K562 (cell line): ENCODE data around the gene PNMA8B. TPM values are rescaled to one million over a fixed set of nuclear protein-coding genes. Genes with fewer than 3 reads are reported as not detected.

ENCODE experiments used
- ATAC-seq: fragments of 200-7000 bp; cut with Tn5 transposase; 3 replicates; pipeline ENCODE4 v1.9.1; 2020; ENCODE audit warnings: moderate library complexity
- BruUV-seq: library from RNA; stranded (reverse); fragments of 400-500 nt; replicated peaks from 2 replicates; lab custom pipeline; 2021; lab: Mats Ljungman, UMichigan
- CTCF ChIA-PET: fragments of 300-600 bp; formaldehyde crosslinking; extraction: SDS; loops from one replicate; lab custom pipeline; 2021; ENCODE audit warnings: low intra/inter-chr PET ratio; lab: Yijun Ruan, JAX
- POLR2A ChIA-PET: fragments of 300-600, 350-650 bp; sonication (Branson Sonifier 250); formaldehyde crosslinking; extraction: SDS; loops from one replicate; lab custom pipeline; 2021; ENCODE audit warnings: antibody characterized with exemption, inconsistent platforms; lab: Yijun Ruan, JAX
- DNase-seq, 4 experiments: peaks; one replicate each; pipeline versions ENCODE4 v3.0.0 to v3.0.0-alpha.2; 2011 to 2018; ENCODE audit warnings: low spot score in 3 of 4, mixed read lengths in 3 of 4; ENCODE audit errors: extremely low read depth in 1 of 4
- FAIRE-seq: peaks from 2 replicates; lab custom pipeline; 2011; peaks lifted over from hg19 to GRCh38; lab: Jason Lieb, UNC
- H2AFZ ChIP-seq: 2 replicates; pipeline ENCODE4 v1.6.0; 2011; ENCODE audit warnings: low read depth, low read length, control low read depth, inconsistent platforms
- H3K27ac ChIP-seq: fragments of 200-600 bp; 3 replicates; pipeline ENCODE4 v1.8.0; 2011; ENCODE audit warnings: low read depth, mild to moderate bottlenecking, control low read depth, inconsistent platforms, low read length, moderate library complexity, mixed read lengths; ENCODE audit errors: extremely low read depth
- H3K27me3 ChIP-seq, 2 experiments: fragments of 300-600 bp in 1 of 2; 2 replicates in 1 of 2; 3 replicates in 1 of 2; pipeline versions ENCODE4 v1.6.0 to v1.8.0; 2011; ENCODE audit warnings: inconsistent platforms in 2 of 2, low read length in 2 of 2, mild to moderate bottlenecking in 1 of 2, mixed read lengths in 1 of 2, moderate library complexity in 1 of 2; ENCODE audit not compliant: control insufficient read depth in 2 of 2, insufficient read depth in 2 of 2
- H3K36me3 ChIP-seq: fragments of 300-600 bp; 3 replicates; pipeline ENCODE4 v1.8.0; 2011; ENCODE audit warnings: mild to moderate bottlenecking, low read length, inconsistent platforms; ENCODE audit not compliant: control insufficient read depth, insufficient read depth
- H3K4me1 ChIP-seq, 2 experiments: fragments of 200-600 bp in 1 of 2; replicated peaks in 1 of 2; 2 replicates in 1 of 2; 3 replicates in 1 of 2; pipeline versions ENCODE4 v1.5.1 to v1.8.0; 2011; ENCODE audit warnings: inconsistent platforms in 2 of 2, low read length in 2 of 2, mild to moderate bottlenecking in 1 of 2, mixed read lengths in 1 of 2, moderate library complexity in 1 of 2; ENCODE audit not compliant: control insufficient read depth in 2 of 2, insufficient read depth in 2 of 2
- H3K4me2 ChIP-seq: 2 replicates; pipeline ENCODE4 v1.6.1; 2011; ENCODE audit warnings: low read length, control low read depth, inconsistent platforms, mixed read lengths; ENCODE audit not compliant: insufficient read depth
- H3K4me3 ChIP-seq: fragments of 200-600 bp; sonication (generic), shearing (Covaris generic); 2 replicates; pipeline ENCODE4 v1.5.1; 2016; ENCODE audit warnings: control low read depth, inconsistent platforms
- H3K79me2 ChIP-seq: fragments of 200-600 bp; 3 replicates; pipeline ENCODE4 v1.8.0; 2011; ENCODE audit warnings: low read length, inconsistent platforms; ENCODE audit not compliant: control insufficient read depth, insufficient read depth
- H3K9ac ChIP-seq, 2 experiments: 2 replicates each; pipeline versions ENCODE4 v1.6.0 to v1.6.1; 2011; ENCODE audit warnings: low read depth in 2 of 2, low read length in 2 of 2, control low read depth in 1 of 2, inconsistent platforms in 1 of 2, mild to moderate bottlenecking in 1 of 2, mixed read lengths in 1 of 2; ENCODE audit not compliant: insufficient read depth in 1 of 2
- H3K9me1 ChIP-seq: one replicate; pipeline ENCODE4 v1.6.0; 2011; ENCODE audit warnings: inconsistent platforms, mild to moderate bottlenecking, low read length, moderate library complexity; ENCODE audit not compliant: control insufficient read depth, insufficient read depth
- H3K9me3 ChIP-seq: replicated peaks from 2 replicates; pipeline ENCODE4 v1.5.1; 2011; ENCODE audit warnings: low read depth, low read length, inconsistent platforms; ENCODE audit not compliant: control insufficient read depth, insufficient read depth
- H4K20me1 ChIP-seq: replicated peaks from 2 replicates; pipeline ENCODE4 v1.6.1; 2011; ENCODE audit warnings: low read length, inconsistent platforms, mixed read lengths; ENCODE audit not compliant: control insufficient read depth, insufficient read depth
- ARID2 ChIP-seq: fragments of 450-650 bp; IDR thresholded peaks from 2 replicates; pipeline ENCODE4 v1.6.1; 2017; ENCODE audit warnings: antibody characterized with exemption, mild to moderate bottlenecking
- BRCA1 ChIP-seq, 2 experiments: fragments of 450-650 bp in 1 of 2; sonication (generic) in 1 of 2; formaldehyde crosslinking in 1 of 2; IDR thresholded peaks; 2 replicates each; pipeline versions ENCODE4 v1.5.0 to v1.6.1; 2017 to 2020; ENCODE audit warnings: mild to moderate bottlenecking in 1 of 2, missing genetic modification reagents in 1 of 2
- HLTF ChIP-seq: fragments of 450-650 bp; IDR thresholded peaks from 2 replicates; pipeline ENCODE4 v1.6.1; 2016
- NR3C1 ChIP-seq: sonication (generic); formaldehyde crosslinking; IDR thresholded peaks from 2 replicates; pipeline ENCODE4 v1.8.1; 2022; ENCODE audit warnings: missing genetic modification reagents
- SMARCB1 ChIP-seq: IDR thresholded peaks from 2 replicates; pipeline ENCODE4 v1.6.1; 2011; ENCODE audit warnings: improper control_type of control experiment, low read depth; ENCODE audit not compliant: insufficient read length
- SRSF7 ChIP-seq: fragments of 200-400 bp; formaldehyde crosslinking; optimal IDR thresholded peaks from 2 replicates; pipeline ENCODE3; 2017; ENCODE audit warnings: mild to moderate bottlenecking, low read depth, low read length
- TBL1XR1 ChIP-seq, 2 experiments: IDR thresholded peaks; 2 replicates each; pipeline ENCODE4 v1.6.1; 2012; ENCODE audit warnings: improper control_type of control experiment in 2 of 2, low read length in 2 of 2, mild to moderate bottlenecking in 1 of 2
- YY1 ChIP-seq, 3 experiments: IDR thresholded peaks; 2 replicates each; pipeline ENCODE4 v1.6.1; 2011; ENCODE audit warnings: low read length in 2 of 3, mild to moderate bottlenecking in 2 of 3, moderate library complexity in 2 of 3, borderline replicate concordance in 1 of 3, control low read depth in 1 of 3, low read depth in 1 of 3; ENCODE audit not compliant: insufficient read depth in 3 of 3, insufficient replicate concordance in 2 of 3, control insufficient read depth in 1 of 3, insufficient read length in 1 of 3; ENCODE audit errors: extremely low read depth in 1 of 3
- ZNF707 ChIP-seq: fragments of 250-450 bp; sonication (Bioruptor Pico); conservative IDR thresholded peaks from 2 replicates; pipeline ENCODE4 v1.8.0; 2022; ENCODE audit warnings: inconsistent platforms, mild to moderate bottlenecking, moderate library complexity
- WGBS: fragments of 100-300 bp; shearing (Covaris generic); methylation state at CpG from one replicate; pipeline ENCODE4 v1.1.6; 2016; ENCODE audit warnings: low coverage, mixed read lengths; ENCODE audit not compliant: insufficient coverage; ENCODE audit errors: missing lambda C conversion rate; 5-methylcytosine and 5-hydroxymethylcytosine counted together
- in situ Hi-C: fragments of 300-500 bp; cut with MboI; formaldehyde crosslinking; loops from 4 replicates; pipeline ENCODE4 v1.15.0; 2018; ENCODE audit warnings: inconsistent platforms, mixed read lengths
- intact Hi-C: fragments of 100-400 bp; cut with micrococcal nuclease; formaldehyde crosslinking; loops from 2 replicates; pipeline ENCODE4 v1.14.2; 2022
- polyA plus RNA-seq, 8 experiments: library from polyadenylated mRNA; depleted of rRNA in 4 of 8; stranded (reverse) in 5 of 8; unstranded in 3 of 8; fragments of >200 nt; fragmentation: Nextera tagmentation in 2 of 8; fragmentation: Illumina TruSeq in 1 of 8; extraction: Ambion mirVana in 2 of 8; extraction: Trizol in 1 of 8; gene quantifications; 2 replicates each; pipeline versions ENCODE4 v1.2.1 to v1.2.3, GENCODE V29; 2011 to 2014; ENCODE audit warnings: inconsistent platforms in 1 of 8, missing spikeins in 1 of 8
- total RNA-seq, 7 experiments: library from RNA; depleted of rRNA in 6 of 7; stranded (reverse); fragments of >200 nt in 6 of 7; fragmentation: Illumina TruSeq in 2 of 7; extraction: Trizol in 2 of 7; gene quantifications; 2 replicates each; pipeline versions ENCODE4 v1.2.1 to v1.2.3, GENCODE V29; 2011 to 2021; ENCODE audit warnings: low replicate concordance in 1 of 7
- TF ChIP-seq, protein P1 (sequence below): fragments of 250-450 bp; sonication (Bioruptor Pico); IDR thresholded peaks from 2 replicates; pipeline ENCODE4 v1.5.0; 2021
- TF ChIP-seq, protein P2 (sequence below): IDR thresholded peaks from 2 replicates; pipeline ENCODE4 v1.6.1; 2014; ENCODE audit warnings: antibody characterized with exemption
- TF ChIP-seq, protein P3 (sequence below): sonication (generic); formaldehyde crosslinking; IDR thresholded peaks from 2 replicates; pipeline ENCODE4 v1.4.0; 2020; ENCODE audit warnings: mild to moderate bottlenecking, missing genetic modification reagents

Gene PNMA8B
- total and polyA plus RNA-seq, 9 of the 15 experiments (the other 6 are each of a cell fraction or from before 2014, with no cell fraction given), result not detected

DNA sequence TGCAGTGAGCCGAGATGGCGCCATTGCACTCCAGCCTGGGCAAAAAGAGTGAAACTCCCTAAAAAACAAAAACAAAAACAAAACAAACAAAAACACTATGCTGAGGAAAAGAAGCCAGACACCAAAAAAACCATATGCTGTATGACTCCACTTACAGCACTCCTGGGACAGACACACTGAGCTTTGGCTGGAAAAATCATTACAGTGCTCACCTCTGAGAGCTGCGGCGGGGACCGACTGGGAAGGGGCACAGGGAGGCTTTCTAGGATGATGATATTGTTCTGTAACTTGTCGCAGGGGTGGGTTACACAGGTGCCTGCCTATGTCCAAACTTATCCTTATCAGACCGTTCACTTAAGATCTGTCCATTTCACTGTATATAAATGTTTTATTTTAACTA lies 32.2 kb downstream of the PNMA8B start (continued):
- TF ChIP-seq BRCA1 (IDR thresholded peaks at IDR 0.05) (no peak), BRCA1 (CRISPR knock-in tag; IDR thresholded peaks at IDR 0.05) (no peak), SMARCB1 (no peak)
- TF ChIP-seq, all 486 proteins: peak for 0

DNA sequence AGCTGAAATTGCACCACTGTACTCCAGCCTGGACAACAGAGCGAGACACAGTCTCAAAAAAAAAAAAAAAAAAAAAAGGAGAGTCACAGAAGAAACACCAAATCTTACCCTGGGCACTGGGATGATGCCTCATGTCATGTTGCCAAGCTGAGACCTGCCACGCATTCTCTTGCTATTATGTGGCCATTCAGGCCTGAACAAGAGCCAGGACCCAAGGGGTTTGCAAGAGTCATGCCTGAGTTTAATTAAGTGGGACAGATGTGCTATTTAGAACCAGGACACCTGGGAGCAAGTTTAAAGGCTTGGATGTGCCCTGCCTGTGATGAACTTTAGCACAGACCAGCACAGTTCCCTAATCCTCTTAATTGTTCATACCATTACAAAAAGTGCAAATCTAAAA lies 34.1 kb downstream of the PNMA8B start:
- CTCF ChIA-PET, result no interaction called here
- no peak for FAIRE-seq
- H3K27me3 ChIP-seq, result peaks cover 0 to 4% of the 10 kb centered on the region in 2 experiments; a peak in 1 of 5 replicates
- H4K20me1 ChIP-seq, result no peaks in the 10 kb centered on the region
- POLR2A ChIA-PET, result interaction anchor here (1.5 kb wide), 1 partner anchor 30 kb away, joined by 5 read pairs; no protein-coding TSS in a partner anchor
- H3K9ac ChIP-seq, result no peak overlapping the region
- H3K4me2 ChIP-seq, result no peak overlapping the region
- no peaks in the 10 kb centered on the region for H3K9me3 ChIP-seq
- no peak overlapping the region for H3K27ac ChIP-seq
- intact Hi-C loops (no loop called here), in situ Hi-C loops (no loop called here)
- H3K4me1 ChIP-seq, result no peaks in the 10 kb centered on the region; a peak in 1 of 5 replicates
- no peaks in the 10 kb centered on the region for H3K9me1 ChIP-seq
- no peaks in the 10 kb centered on the region for H3K79me2 ChIP-seq
- H2AFZ ChIP-seq, result no peak overlapping the region
- no peak overlapping the region for H3K4me3 ChIP-seq
- no peaks in the 10 kb centered on the region; the same call in 2 of the 3 replicates for H3K36me3 ChIP-seq
- no peak for DNase-seq
- ATAC-seq, result no peak
- BruUV-seq, result no TSS peak
- WGBS, result 0% methylated on average over 2 of the region's 2 CpGs
- no peak for TF ChIP-seq NR3C1
- no peak for TF ChIP-seq TBL1XR1 (IDR thresholded peaks at IDR 0.05; ENCODE audit: low read length in 2 of 2)
- TF ChIP-seq, protein P1, sequence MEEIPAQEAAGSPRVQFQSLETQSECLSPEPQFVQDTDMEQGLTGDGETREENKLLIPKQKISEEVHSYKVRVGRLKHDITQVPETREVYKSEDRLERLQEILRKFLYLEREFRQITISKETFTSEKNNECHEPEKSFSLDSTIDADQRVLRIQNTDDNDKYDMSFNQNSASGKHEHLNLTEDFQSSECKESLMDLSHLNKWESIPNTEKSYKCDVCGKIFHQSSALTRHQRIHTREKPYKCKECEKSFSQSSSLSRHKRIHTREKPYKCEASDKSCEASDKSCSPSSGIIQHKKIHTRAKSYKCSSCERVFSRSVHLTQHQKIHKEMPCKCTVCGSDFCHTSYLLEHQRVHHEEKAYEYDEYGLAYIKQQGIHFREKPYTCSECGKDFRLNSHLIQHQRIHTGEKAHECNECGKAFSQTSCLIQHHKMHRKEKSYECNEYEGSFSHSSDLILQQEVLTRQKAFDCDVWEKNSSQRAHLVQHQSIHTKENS (CRISPR knock-in tag), result no peak
- TF ChIP-seq, protein P2, sequence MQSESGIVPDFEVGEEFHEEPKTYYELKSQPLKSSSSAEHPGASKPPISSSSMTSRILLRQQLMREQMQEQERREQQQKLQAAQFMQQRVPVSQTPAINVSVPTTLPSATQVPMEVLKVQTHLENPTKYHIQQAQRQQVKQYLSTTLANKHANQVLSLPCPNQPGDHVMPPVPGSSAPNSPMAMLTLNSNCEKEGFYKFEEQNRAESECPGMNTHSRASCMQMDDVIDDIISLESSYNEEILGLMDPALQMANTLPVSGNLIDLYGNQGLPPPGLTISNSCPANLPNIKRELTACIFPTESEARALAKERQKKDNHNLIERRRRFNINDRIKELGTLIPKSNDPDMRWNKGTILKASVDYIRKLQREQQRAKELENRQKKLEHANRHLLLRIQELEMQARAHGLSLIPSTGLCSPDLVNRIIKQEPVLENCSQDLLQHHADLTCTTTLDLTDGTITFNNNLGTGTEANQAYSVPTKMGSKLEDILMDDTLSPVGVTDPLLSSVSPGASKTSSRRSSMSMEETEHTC, result no peak
- no peak for TF ChIP-seq ARID2
- no peak for TF ChIP-seq YY1 (IDR thresholded peaks at IDR 0.05; ENCODE audit: borderline replicate concordance in 1 of 3, control insufficient read depth in 1 of 3, extremely low read depth in 1 of 3, insufficient read depth in 3 of 3, insufficient read length in 1 of 3, insufficient replicate concordance in 2 of 3, low read depth in 1 of 3, low read length in 2 of 3)
- TF ChIP-seq, protein P3, sequence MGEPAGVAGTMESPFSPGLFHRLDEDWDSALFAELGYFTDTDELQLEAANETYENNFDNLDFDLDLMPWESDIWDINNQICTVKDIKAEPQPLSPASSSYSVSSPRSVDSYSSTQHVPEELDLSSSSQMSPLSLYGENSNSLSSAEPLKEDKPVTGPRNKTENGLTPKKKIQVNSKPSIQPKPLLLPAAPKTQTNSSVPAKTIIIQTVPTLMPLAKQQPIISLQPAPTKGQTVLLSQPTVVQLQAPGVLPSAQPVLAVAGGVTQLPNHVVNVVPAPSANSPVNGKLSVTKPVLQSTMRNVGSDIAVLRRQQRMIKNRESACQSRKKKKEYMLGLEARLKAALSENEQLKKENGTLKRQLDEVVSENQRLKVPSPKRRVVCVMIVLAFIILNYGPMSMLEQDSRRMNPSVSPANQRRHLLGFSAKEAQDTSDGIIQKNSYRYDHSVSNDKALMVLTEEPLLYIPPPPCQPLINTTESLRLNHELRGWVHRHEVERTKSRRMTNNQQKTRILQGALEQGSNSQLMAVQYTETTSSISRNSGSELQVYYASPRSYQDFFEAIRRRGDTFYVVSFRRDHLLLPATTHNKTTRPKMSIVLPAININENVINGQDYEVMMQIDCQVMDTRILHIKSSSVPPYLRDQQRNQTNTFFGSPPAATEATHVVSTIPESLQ (CRISPR knock-in tag), result no peak
- no peak for TF ChIP-seq HLTF
- TF ChIP-seq ZNF707 (CRISPR knock-in tag), result no peak
- TF ChIP-seq SRSF7, result no peak
